GM18505 (cell line): ENCODE results near the gene GOLGA6L9.
A peak's percentile ranks its signal among the peaks of the same experiment; 100 is the strongest.
"Not testable (repeated sequence)": the region's sequence is repeated elsewhere in the genome, so short reads cannot be mapped to it uniquely, and the experiment has no call there.

Source experiments
- ATAC-seq: cut with Tn5 transposase; IDR thresholded peaks from one replicate; pipeline ENCODE4 v1.9.1; 2021; ENCODE audit not compliant: unreplicated experiment

GOLGA6L9 gene

DNA sequence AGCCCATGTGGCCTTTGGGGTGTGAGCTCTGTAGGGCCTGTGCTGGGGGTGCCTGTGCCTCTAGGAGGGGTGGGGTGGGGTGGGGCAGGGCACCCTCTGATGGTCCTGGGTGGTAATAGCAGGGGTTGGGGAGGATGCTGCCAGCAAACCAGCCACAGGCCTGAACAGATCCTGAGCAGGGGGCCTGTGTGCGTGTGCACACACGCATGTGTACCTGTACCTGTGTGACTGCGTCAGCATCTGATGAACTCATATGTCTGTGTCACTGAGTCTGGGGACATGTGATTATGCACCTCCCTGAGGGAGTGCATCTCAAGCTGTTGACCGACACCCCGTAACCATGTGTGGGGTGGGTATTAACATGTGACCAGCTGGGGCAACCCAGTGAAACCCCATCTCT is 36.0 kb downstream of the GOLGA6L9 start:
- ATAC-seq, result not testable (repeated sequence)

DNA sequence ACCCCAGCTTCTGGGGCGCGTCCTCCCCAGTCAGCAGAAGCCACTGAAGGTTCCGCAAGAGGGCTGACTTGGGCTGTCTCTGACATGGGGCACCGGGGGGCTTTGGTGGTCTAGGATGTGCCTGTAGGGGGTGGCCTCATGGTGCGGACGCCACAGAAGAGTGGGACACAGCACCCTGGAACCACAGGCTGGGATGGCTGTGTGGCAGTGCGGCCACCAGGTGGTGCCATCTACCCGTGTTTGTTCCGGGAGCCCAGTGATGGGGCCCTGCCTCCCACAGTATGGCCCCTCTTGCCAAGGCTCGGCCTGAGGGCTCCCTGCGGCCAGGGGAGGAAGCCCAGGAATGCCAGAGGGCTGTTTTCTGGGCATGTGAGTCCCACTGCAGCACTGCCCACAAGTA is 38.6 kb downstream of the GOLGA6L9 start:
- peak; percentile 96 for ATAC-seq

DNA sequence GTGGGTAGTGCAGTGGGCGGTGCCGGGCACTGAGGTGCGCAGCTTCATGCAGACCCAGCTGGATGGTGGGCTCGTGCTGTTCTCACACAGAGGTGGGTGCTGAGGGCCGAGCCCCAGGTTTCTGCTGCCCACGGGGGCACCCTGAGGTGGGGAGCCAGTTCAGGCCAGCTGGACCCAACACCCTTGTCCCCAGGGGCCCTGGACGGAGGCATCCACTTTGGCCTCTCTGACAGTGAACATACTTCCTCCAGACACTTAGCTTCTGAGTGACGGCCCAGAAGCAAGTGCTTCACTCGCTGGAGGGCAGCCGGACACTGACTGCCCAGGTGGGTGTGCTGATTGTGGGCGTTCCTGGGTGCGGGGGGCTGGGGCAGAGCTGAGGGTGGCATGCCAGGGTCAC is 39.8 kb downstream of the GOLGA6L9 start:
- not testable (repeated sequence) for ATAC-seq

DNA sequence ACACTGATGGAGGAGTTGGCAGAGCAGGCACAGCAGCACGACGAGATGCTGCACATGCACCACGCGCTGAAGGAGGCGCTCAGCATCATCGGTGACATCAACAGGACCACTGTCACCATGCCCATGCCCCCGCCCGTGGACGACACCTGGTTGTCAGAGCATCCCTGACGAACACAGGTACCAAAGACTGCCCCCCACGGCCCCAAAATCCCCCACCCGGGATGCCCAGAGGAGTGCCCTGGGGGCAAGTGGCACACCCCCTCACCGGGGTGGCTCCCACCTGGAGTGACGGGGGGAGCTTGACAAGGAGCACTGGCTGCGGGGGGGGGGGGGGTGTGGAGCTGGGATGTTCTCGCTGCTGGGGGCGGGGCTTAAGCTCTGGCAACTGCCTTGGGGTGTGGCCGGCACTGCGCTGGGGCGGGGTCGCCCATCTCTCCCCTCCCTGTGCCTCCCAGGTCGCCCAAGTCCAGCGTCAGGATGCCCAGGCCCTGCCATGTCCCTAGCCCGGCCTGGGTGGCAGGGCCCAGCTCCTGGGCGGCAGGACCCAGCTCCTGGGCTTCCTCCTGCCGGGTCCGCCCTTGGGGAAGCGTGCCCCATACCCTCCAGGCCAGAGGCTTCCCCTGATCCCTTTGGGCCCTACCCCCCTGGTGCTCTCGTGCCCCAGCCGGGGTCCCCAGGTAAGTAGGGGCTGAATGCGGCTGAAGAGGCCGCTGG is 42.8 kb downstream of the GOLGA6L9 start:
- not testable (repeated sequence) for ATAC-seq

DNA sequence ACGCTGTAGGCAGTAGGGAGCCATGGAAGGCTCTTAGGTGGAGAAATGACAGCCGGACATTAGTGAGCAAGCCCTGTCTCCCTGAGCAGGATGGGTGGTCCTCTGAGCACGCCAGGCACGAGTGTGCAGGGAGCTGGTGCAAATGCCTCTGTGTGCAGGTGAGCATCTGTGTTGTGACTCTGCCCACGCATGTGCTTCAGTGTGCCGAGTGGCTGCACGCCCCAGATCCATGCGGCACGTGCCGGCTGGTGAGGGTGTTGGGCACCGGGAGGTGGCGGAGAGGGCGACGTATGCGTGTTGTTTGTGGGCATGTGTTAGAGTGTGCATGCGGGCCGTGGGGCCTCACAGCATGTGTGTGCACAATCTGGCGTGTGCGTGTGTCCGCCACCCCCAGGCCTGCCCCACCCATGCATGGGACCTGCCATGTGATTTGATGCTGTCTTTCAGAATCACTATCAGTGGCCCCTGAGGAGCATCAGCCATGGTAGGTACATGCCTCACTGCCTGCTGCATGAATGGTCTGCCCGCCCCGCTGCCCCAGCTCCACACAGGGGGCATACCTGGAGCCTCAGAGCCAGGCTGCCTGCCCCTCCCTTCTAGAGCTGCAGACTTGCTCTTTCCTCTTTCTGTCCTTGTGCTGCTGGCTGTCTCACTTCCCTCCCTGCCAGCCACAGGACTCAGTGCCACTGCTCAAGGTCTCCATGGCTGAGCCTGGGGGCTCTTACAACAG is 45.1 kb downstream of the GOLGA6L9 start:
- not testable (repeated sequence) for ATAC-seq

DNA sequence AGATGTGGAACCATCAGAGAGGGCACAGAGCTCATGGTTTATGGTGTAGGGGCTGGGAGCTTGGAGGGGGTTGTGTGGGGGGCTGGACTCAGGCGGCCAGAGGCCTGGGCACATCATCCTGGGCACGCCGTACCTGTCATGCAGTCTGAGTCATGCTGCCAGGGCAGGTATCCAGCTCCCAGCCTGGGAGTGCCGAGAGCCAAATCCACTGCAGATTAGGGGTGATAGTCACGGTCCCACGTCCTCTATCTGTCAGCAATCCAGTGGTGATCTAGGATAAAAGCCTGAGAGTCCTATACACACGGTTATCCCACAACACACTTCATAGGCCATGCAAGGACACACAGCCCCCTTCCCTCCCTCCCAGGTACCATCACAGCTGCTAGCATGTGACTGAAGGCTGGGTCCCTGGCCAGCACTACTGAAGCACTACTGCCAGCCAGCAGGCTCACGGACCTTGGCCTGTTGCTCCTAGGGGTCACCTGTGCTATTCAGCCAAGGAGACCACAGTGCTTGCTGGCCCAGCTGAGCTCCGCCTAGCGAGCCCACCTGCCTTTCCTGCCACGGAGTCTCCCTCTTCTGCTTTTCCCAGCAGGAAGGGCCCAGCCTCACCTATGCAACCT is 45.8 kb downstream of the GOLGA6L9 start:
- not testable (repeated sequence) for ATAC-seq

DNA sequence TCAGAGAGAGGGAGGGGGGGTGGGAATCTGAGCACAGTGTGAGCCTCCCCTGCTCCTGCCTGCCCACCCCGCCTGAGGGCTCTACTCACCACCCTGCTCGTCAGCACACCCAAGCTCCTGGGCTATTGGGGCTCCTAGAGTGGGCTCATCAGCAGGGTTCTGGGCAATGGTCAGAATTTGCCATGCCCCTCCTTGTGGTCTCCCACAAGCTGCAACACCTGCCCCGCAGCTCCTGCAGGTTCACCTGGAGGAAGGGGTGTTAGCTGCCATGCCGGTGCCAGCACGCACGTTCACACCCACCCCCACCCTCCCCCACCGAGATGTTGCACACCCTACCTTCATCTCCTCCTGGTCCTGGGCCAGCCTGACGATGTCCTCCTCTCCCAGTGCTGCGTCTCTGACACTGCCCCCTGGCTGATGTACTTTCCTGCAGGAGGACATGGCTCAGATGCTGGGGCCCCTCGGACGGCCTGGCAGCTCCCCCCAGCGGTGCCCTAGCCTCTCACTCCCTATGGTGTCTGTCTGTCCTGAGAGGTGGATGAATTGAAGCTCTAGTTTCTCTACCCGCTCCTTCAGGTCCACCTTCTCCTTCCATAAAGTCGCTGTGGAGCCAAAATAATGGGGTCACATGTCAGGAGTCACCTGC is 47.2 kb downstream of the GOLGA6L9 start:
- ATAC-seq, result not testable (repeated sequence)

DNA sequence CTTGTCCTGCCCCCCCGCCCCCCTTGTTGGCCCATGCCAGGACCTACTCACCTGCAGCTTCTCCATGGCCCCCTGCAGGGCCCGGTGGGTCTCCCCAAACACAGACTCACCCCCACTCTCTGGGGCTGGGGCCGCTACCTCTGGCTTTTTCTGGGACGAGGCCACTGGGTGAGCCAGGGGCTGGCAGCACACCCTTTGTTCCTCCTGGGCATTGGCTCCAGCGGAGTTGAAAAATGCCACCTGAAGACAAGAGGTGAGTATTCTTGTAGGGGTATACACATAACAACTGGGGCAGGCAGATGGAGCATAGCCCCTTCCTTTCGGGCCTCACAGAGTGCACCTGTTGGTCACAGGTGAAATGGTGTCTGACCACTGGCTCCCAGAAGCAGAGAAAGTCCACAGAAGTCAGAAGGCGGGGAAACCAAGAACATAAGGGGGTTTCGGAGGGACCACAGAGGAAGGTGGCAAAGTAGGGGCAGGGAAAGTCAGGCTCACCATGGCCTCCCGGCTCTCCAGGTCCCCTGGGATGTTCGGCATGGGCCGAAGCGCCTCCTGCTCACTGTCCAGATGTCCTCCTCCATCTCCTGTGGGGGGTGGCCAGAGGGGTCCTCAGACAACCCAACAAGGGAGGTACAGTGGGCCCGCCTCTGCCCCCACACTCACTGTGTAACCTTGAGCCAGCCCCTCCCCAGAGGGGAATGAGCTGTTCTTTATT is 47.9 kb downstream of the GOLGA6L9 start:
- not testable (repeated sequence) for ATAC-seq
